Esophagus muscularis mucosa (tissue), 4 donors: ENCODE data around the gene TUBGCP6.

Experiments used
- CTCF ChIP-seq, 3 experiments: fragments of 200-600 bp in 2 of 3; fragments of 450-650 bp in 1 of 3; sonication (generic) in 2 of 3; IDR thresholded peaks; one replicate each; pipeline ENCODE4 v1.5.1; 2017 to 2019; ENCODE audit warnings: antibody characterized with exemption in 3 of 3, mild to moderate bottlenecking in 2 of 3, moderate library complexity in 1 of 3
- EP300 ChIP-seq: sonication (generic); formaldehyde crosslinking; IDR thresholded peaks from one replicate; pipeline ENCODE4 v1.6.1; 2017; ENCODE audit warnings: antibody characterized with exemption
- POLR2A ChIP-seq: fragments of 450-650 bp; IDR thresholded peaks from one replicate; pipeline ENCODE4 v1.6.1; 2017; ENCODE audit warnings: antibody characterized with exemption, moderate library complexity, mild to moderate bottlenecking, low read depth
- POLR2AphosphoS5 ChIP-seq, 2 donors: sonication (generic); formaldehyde crosslinking; IDR thresholded peaks; one replicate each; pipeline ENCODE4 v1.6.1; 2017; ENCODE audit warnings: antibody characterized with exemption in 2 of 2

- TF ChIP-seq POLR2AphosphoS5 (IDR thresholded peaks at IDR 0.05), result no peak
- TF ChIP-seq CTCF (IDR thresholded peaks at IDR 0.05), result no peak
- TF ChIP-seq EP300, result no peak
- TF ChIP-seq POLR2A, result no peak
Observed at GRCh38 chr22:50171319-50171964, 73.4 kb downstream of the TUBGCP6 start.
